SK-N-SH treated with all-trans-retinoic acid at 6 μM for 48 hours (cell line): Measurements from ENCODE around the gene CACNA1S.

Experiments
- ESRRG ChIP-seq: fragments of 250-450 bp; sonication (Bioruptor Pico); IDR thresholded peaks from 2 replicates; pipeline ENCODE4 v1.6.1; 2021; ENCODE audit warnings: mild to moderate bottlenecking
- PATZ1 ChIP-seq: fragments of 250-450 bp; sonication (Bioruptor Pico); IDR thresholded peaks from 2 replicates; pipeline ENCODE4 v1.8.0; 2020; ENCODE audit warnings: mild to moderate bottlenecking, moderate library complexity, borderline replicate concordance
- SNAI2 ChIP-seq: fragments of 250-450 bp; sonication (Bioruptor Pico); IDR thresholded peaks from 2 replicates; pipeline ENCODE4 v1.5.0; 2020; ENCODE audit warnings: mild to moderate bottlenecking, moderate library complexity
- TSHZ2 ChIP-seq: fragments of 250-450 bp; sonication (Bioruptor Pico); IDR thresholded peaks from 2 replicates; pipeline ENCODE4 v1.5.0; 2020; ENCODE audit warnings: mild to moderate bottlenecking, moderate library complexity
- ZC3H10 ChIP-seq: fragments of 250-450 bp; sonication (Bioruptor Pico); IDR thresholded peaks from 2 replicates; pipeline ENCODE4 v1.5.1; 2021; ENCODE audit warnings: mild to moderate bottlenecking, moderate library complexity
- ZNF8 ChIP-seq: fragments of 450-650 bp; formaldehyde crosslinking; IDR thresholded peaks from 2 replicates; pipeline ENCODE4 v1.5.0; 2020; ENCODE audit warnings: mild to moderate bottlenecking, moderate library complexity

- TF ChIP-seq ESRRG (no peak), PATZ1 (CRISPR knock-in tag) (no peak), ZC3H10 (CRISPR knock-in tag) (no peak), SNAI2 (CRISPR knock-in tag) (no peak), ZNF8 (CRISPR knock-in tag) (no peak), TSHZ2 (CRISPR knock-in tag) (no peak)
Observed at GRCh38 chr1:201147396-201148015, 35.3 kb upstream of the CACNA1S start.
